ENCODE results near the gene FAM72B.
"Not testable (repeated sequence)": the region's sequence is repeated elsewhere in the genome, so short reads cannot be mapped to it uniquely, and the experiment has no call there.

FAM72B gene

DNA sequence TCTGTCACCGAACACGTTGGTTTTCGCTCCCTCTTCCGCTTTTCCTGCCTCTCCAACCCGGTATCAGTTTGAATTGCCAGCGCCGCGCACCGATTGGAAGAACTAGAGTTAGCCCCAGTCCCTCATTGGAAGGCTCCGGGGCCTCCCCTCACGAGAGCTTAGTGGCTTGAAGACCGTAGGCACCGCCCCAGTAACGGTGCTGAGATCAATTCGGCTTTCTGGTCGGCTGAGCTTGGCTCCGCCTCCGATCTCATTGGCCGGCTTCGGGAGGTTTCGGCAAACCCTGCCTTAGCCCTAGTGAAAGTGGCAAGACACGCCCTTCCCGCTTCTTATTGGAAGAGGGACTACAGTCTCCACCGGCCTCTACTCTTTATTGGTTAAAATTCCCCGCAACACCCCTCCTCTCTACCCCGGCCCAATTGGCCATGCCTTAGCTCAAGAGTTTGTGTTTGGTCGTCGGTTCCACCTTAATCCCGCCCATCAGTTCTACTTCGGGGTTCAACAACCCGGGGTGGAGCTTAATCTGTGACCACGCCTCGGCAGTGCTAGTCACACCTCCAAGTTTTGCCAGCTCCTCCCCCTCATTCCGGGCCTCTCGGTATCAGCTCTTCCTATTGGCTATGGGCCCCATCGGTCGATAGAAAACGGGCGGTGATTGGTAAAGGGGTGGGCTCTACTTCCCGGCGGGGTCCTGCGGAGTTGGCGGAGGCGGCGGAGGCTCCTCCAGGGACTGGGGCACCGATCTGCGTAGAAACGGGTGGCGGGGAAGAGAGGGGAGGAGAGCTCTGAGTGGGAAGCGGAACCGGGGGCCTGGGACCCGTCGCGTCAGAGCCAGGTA lies at the start of gene FAM72B, which contains the start of gene SRGAP2C:
TSS of gene FAM72B (minus strand) at position 51 of the 838 bp plus-strand sequence. CDS start 851 bp downstream, outside the sequence.
TSS of gene SRGAP2C (plus strand) at position 686 of the 838 bp plus-strand sequence. CDS start 2,472 bp downstream, outside the sequence.
- peak; percentile 99 for DNase-seq

GRCh38 chr1:121232445-121233125 lies 48.4 kb upstream of the FAM72B start:
- not testable (repeated sequence) for DNase-seq

GRCh38 chr1:121230636-121231035 lies 46.5 kb upstream of the FAM72B start:
- not testable (repeated sequence) for DNase-seq

DNA sequence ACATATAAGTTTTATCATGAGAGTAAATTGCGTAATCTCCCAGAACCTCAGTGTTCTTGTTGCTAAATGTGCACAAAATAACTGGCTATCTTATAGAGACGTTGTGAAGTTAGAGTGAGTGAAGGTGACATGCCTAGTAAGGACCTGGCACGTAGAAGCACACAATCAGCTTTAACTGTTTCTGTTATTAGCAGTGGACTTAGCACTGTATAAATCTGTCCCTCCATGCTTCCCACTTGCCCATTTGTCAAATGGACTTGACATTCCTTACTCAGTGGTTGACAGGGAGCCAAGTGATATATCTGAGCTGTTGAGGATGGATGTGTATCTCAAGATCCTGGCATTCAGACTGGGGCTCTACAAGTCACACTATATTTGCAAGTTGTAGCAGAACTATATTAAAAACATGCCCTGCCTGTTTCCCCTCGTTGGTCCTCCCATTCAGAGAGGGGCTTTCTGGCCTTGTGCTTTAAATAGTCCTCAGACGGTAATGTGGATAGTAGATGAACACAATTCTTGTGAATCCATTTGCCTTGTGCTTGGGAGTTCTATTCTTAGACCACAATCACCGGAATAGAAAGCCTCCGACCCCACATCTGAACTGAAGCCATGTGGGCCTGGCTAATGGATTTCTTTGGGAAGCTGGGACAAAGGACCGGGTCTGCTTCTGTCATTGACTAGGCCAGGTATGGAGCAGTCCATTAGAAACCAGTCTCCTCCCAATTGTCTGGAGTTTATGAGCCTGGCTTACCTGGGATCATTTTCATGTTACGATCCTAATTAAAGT lies 43.6 kb upstream of the FAM72B start:
- not testable (repeated sequence) for DNase-seq

DNA sequence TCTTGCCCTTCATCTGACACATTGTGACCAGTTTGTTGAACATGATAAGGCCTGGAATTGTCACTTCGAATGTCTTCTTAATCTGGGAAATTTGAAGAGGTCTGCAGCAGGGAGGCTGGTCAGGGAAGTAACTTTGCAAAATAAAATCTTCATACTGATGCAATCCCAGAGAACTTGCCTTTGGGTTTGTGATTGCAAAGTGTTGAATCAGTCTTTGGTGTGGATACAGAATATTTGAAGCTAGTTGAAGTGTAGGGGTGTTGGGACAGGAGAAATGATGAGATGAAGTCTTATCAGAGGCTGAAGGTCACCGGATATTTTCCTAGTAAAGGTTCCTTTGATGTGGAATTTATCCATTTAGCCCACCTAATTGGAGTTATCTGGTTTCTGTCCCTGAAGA lies 42.8 kb upstream of the FAM72B start:
- DNase-seq, result not testable (repeated sequence)

- DNase-seq, result not testable (repeated sequence)
Measured at GRCh38 chr1:121226295-121226904, 42.3 kb upstream of the FAM72B start.

GRCh38 chr1:121224714-121225113 lies 40.6 kb upstream of the FAM72B start:
- DNase-seq, result not testable (repeated sequence)

GRCh38 chr1:121221770-121222169 lies 37.6 kb upstream of the FAM72B start:
- not testable (repeated sequence) for DNase-seq

- DNase-seq, result not testable (repeated sequence)
Measured at GRCh38 chr1:121216676-121217075, 32.5 kb upstream of the FAM72B start.

DNA sequence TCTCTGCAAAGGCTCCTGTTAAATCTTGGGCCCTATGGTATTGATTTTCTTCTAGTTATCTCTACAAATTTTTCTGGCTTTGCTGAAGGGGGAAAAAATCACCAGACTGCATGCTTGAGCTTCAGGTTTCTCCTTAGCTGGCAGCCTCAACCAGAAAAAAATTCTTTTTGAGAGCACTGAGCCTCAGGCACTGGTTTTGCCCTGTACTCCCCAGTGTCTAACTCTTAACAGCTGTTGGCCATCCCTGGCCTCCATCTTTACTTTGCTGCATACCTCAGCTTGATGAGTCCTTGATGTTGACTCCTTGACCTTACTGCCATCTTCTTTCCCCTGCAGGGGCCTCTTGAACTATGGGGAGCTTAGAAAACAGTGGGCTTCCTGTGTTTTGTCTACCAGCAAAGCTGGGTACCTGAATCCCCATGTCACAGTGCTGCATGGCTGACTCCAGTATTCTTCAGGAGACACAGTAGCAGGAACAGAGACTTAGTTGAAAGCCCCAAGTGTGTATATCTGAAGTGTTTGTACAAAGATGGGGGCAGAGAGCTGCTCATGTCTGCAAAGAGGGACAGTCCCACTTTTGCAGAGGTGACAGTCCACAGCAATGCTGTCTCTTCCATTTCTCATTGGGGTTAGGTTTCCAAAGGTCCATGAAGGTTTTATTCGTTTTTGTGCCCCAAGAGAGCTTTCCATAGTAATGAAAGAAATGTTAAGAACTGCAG lies 31.7 kb upstream of the FAM72B start:
- not testable (repeated sequence) for DNase-seq

GRCh38 chr1:121214544-121215156 lies 30.5 kb upstream of the FAM72B start:
- not testable (repeated sequence) for DNase-seq

DNA sequence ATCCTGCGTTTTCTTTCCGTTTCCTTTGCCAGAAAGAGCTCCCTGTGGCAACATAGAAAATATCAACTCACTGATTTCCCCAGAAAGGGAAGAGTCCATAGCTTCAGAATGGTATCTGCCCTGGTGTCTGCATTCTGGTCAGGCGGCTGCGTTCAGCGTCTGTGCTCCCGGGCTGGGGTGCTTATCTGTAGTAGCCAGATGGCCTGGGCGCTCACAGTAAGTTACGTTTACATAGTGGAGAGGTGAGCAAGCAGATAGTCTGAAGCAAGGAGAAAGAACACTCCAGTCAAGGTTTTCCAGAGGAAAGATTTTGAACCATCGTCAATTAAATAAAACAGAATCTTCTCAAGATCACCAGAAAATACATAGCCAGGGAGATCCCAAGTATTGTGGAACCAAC lies 29.4 kb upstream of the FAM72B start:
- not testable (repeated sequence) for DNase-seq

DNA sequence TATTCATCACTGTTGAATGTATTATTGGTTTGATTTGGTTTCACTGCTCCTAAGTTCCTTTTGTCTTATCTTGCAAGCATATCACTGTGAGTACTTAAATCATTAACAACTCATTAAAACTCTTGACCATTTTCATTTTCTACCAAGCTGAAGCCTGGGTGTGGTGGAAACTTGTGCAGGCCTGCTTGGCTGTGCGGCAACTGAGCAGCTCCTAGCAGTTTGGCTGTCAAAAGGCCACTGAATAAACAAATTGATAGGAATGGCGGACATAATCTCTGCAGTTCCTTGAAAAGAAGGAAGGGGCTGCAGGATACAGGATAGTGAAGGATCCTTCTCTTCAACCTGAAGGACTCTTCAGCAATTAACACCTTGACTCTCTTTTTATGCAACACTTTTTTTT lies 26.6 kb upstream of the FAM72B start:
- DNase-seq, result not testable (repeated sequence)

DNA sequence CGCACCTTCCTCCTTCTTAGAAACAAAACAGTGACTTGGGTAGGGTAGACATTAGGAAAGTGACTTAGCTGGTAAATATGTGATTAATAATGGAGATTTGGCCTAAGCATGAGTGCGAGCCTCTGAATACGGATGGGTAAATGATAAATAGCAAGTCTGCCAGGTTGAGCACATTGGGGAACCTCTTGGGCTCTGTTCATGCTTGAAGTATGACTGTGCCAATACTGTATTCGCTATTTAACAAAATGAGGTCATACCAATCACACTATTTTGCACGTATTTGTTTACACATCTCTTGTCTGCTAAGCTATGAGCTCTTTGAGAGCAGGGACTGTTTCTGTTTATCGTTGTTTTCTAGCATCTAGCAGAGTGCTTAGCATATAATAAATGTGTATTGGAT lies 24.2 kb upstream of the FAM72B start:
- not testable (repeated sequence) for DNase-seq

- DNase-seq, result not testable (repeated sequence)
Measured at GRCh38 chr1:121207328-121207727, 23.2 kb upstream of the FAM72B start.

GRCh38 chr1:121205786-121206711 lies 21.9 kb upstream of the FAM72B start:
- DNase-seq, result peak; percentile 64

- peak; percentile 2 for DNase-seq
Measured at GRCh38 chr1:121202986-121203385, 18.8 kb upstream of the FAM72B start.

DNA sequence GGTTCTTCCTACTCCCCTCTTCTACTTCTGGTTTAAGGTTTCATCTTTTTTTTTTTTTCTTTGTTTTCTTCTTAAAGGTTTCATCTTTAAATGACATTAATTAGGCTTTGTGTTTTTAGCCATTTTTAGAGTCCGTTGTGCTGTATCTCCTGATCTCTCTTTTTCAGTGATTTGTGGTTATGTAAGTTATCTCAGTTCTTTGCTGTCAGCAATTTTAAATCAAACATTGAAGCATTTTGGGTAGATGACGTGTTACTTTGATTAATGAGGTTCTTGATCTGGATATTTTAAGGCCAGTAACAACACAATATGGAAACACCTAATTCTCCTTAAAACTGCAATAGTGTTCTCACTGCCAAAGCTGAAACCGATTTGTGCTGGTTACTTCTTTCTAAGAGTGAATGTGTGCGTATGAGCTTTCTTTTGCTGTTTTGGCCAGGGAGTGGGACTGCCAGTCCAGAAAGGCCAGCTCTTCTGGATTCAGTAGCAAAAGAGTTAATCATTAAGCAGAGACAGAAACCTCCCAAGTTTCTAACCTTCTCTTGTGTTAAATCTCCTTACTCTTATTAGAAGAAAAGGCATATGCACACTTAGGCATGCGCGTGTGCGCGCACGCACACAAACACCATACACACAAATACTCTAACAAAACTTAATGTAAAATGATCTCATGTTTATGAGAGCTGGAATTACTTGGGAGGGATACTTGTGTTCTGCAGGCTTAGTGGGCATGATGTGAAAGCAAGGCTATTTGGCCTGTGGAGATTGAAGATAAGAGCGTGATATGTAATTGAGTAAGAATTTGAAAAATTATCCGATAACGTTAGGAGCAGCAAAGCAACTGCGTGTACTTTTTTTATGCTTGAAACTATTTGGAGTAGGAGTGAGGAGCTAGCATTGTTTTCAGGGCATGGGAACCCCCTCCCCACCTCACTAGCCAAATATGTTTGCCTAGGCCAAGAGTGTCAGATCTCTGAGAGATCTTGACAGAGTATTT lies 17.1 kb upstream of the FAM72B start:
- peak; percentile 83 for DNase-seq

DNA sequence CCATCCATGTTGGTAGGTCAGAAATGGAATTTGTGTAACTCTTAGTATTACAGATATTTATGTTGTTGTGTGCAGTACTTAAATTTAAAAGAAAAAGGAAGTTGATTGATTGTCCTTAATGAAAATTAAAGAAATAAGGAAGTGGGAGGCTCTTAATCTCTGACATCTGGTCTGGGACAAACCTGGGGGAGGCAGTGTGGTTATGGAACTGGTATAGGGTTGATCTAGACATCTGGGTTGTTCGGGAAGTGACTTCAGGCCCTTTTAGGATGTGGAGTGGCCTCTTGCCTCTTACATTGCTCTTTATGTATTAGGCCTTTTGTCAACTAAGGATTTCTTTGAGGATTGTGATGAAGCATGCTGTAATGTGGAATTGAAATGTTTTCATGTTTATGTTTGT lies 16.1 kb upstream of the FAM72B start:
- not testable (repeated sequence) for DNase-seq

Measured in NCI-H226 (cell line).